ENCODE measurements around the gene LATS1. TPM values are rescaled to one million over a fixed set of nuclear protein-coding genes. Genes with fewer than 3 reads are reported as not detected.
"Not testable (repeated sequence)": the region's sequence is repeated elsewhere in the genome, so short reads cannot be mapped to it uniquely, and the experiment has no call there.

LATS1 gene
- polyA plus RNA-seq, 4 donors, result 4.1 to 23.0 (median 7.3) TPM

- peaks cover 0 to 12% (median 10%) of the 10 kb centered on the region in 3 donors for H3K4me1 ChIP-seq (ENCODE audit: control insufficient read depth in 3 of 3, insufficient read depth in 2 of 3, low read depth in 1 of 3, low read length in 2 of 3)
- H3K36me3 ChIP-seq (ENCODE audit: control insufficient read depth in 3 of 3, insufficient read depth in 2 of 3, low read depth in 1 of 3, low read length in 3 of 3), result peaks cover 0 to 10% (median 0%) of the 10 kb centered on the region in 3 donors
- H3K4me3 ChIP-seq (ENCODE audit: low read depth in 1 of 3, low read length in 3 of 3); FAIRE-seq; DNase-seq; H3K27me3 ChIP-seq (ENCODE audit: control insufficient read depth in 3 of 3, insufficient read depth in 3 of 3, low read length in 3 of 3); H3K9me3 ChIP-seq (ENCODE audit: control insufficient read depth in 2 of 2, insufficient read depth in 1 of 2, low read depth in 1 of 2, low read length in 1 of 2); H3K27ac ChIP-seq (ENCODE audit: low read depth in 1 of 3, low read length in 2 of 3): not testable (repeated sequence)
- WGBS, 3 donors, result 89 to 94% (median 91%) methylated on average over 3 of the region's 3 CpGs
Measured at GRCh38 chr6:149753374-149753637, 35.4 kb upstream of the LATS1 start.

GRCh38 chr6:149752600-149753373, 34.9 kb upstream of the LATS1 start:
- no peak overlapping the region for H3K27ac ChIP-seq (ENCODE audit: low read depth in 1 of 3, low read length in 2 of 3)
- no peak for FAIRE-seq
- H3K4me1 ChIP-seq (ENCODE audit: control insufficient read depth in 3 of 3, insufficient read depth in 2 of 3, low read depth in 1 of 3, low read length in 2 of 3), result peaks cover 0 to 12% (median 10%) of the 10 kb centered on the region in 3 donors

GRCh38 chr6:149751920-149752319, 34.0 kb upstream of the LATS1 start:
- 94 to 98% (median 97%) methylated on average over 5 of the region's 5 CpGs for WGBS, 3 donors
- H3K4me3 ChIP-seq (ENCODE audit: low read depth in 1 of 3, low read length in 3 of 3); H3K27me3 ChIP-seq (ENCODE audit: control insufficient read depth in 3 of 3, insufficient read depth in 3 of 3, low read length in 3 of 3); DNase-seq; FAIRE-seq; H3K9me3 ChIP-seq (ENCODE audit: control insufficient read depth in 2 of 2, insufficient read depth in 1 of 2, low read depth in 1 of 2, low read length in 1 of 2); H3K27ac ChIP-seq (ENCODE audit: low read depth in 1 of 3, low read length in 2 of 3): not testable (repeated sequence)
- peaks cover 0 to 10% (median 0%) of the 10 kb centered on the region in 3 donors for H3K36me3 ChIP-seq (ENCODE audit: control insufficient read depth in 3 of 3, insufficient read depth in 2 of 3, low read depth in 1 of 3, low read length in 3 of 3)
- H3K4me1 ChIP-seq (ENCODE audit: control insufficient read depth in 3 of 3, insufficient read depth in 2 of 3, low read depth in 1 of 3, low read length in 2 of 3), result peaks cover 0 to 12% (median 10%) of the 10 kb centered on the region in 3 donors

More at GRCh38 chr6:149752600-149753373, 34.9 kb upstream of the LATS1 start:
- no peak for DNase-seq
- Histone ChIP-seq H3K27me3 (ENCODE audit: control insufficient read depth in 3 of 3, insufficient read depth in 3 of 3, low read length in 3 of 3) (no peaks in the 10 kb centered on the region), H3K36me3 (ENCODE audit: control insufficient read depth in 3 of 3, insufficient read depth in 2 of 3, low read depth in 1 of 3, low read length in 3 of 3) (peaks cover 0 to 10% (median 0%) of the 10 kb centered on the region in 3 donors), H3K9me3 (ENCODE audit: control insufficient read depth in 2 of 2, insufficient read depth in 1 of 2, low read depth in 1 of 2, low read length in 1 of 2) (no peaks in the 10 kb centered on the region), H3K4me3 (ENCODE audit: low read depth in 1 of 3, low read length in 3 of 3) (no peak overlapping the region)
- WGBS, 3 donors, result 81 to 98% (median 84%) methylated on average over 4 of the region's 4 CpGs

GRCh38 chr6:149751239-149751638, 33.3 kb upstream of the LATS1 start:
- DNase-seq (no peak), FAIRE-seq (no peak)
- H3K27ac ChIP-seq (ENCODE audit: low read depth in 1 of 3, low read length in 2 of 3), result no peak overlapping the region
- WGBS, 3 donors, result 88 to 95% (median 90%) methylated on average over 8 of the region's 8 CpGs
- H3K9me3 ChIP-seq (ENCODE audit: control insufficient read depth in 2 of 2, insufficient read depth in 1 of 2, low read depth in 1 of 2, low read length in 1 of 2), result no peaks in the 10 kb centered on the region
- no peaks in the 10 kb centered on the region for H3K27me3 ChIP-seq (ENCODE audit: control insufficient read depth in 3 of 3, insufficient read depth in 3 of 3, low read length in 3 of 3)
- H3K4me1 ChIP-seq (ENCODE audit: control insufficient read depth in 3 of 3, insufficient read depth in 2 of 3, low read depth in 1 of 3, low read length in 2 of 3), result peaks cover 0 to 16% (median 13%) of the 10 kb centered on the region in 3 donors
- no peak overlapping the region for H3K4me3 ChIP-seq (ENCODE audit: low read depth in 1 of 3, low read length in 3 of 3)
- H3K36me3 ChIP-seq (ENCODE audit: control insufficient read depth in 3 of 3, insufficient read depth in 2 of 3, low read depth in 1 of 3, low read length in 3 of 3), result peaks cover 0 to 7% (median 0%) of the 10 kb centered on the region in 3 donors

- 0% methylated on average over 24 to 25 of the region's 25 CpGs for WGBS, 3 donors
- H3K27ac ChIP-seq (ENCODE audit: low read depth in 1 of 3, low read length in 2 of 3), result peak overlapping the region; percentile 89 to 98 (median 93)
- peaks cover 0 to 18% (median 8%) of the 10 kb centered on the region in 3 donors for H3K4me1 ChIP-seq (ENCODE audit: control insufficient read depth in 3 of 3, insufficient read depth in 2 of 3, low read depth in 1 of 3, low read length in 2 of 3)
- FAIRE-seq, result no peak
- H3K36me3 ChIP-seq (ENCODE audit: control insufficient read depth in 3 of 3, insufficient read depth in 2 of 3, low read depth in 1 of 3, low read length in 3 of 3), result peaks cover 0 to 6% (median 0%) of the 10 kb centered on the region in 3 donors
- no peaks in the 10 kb centered on the region for H3K9me3 ChIP-seq (ENCODE audit: control insufficient read depth in 2 of 2, insufficient read depth in 1 of 2, low read depth in 1 of 2, low read length in 1 of 2)
- no peaks in the 10 kb centered on the region for H3K27me3 ChIP-seq (ENCODE audit: control insufficient read depth in 3 of 3, insufficient read depth in 3 of 3, low read length in 3 of 3)
- DNase-seq, result peak; percentile 26 to 76
- peak overlapping the region; percentile 77 to 98 (median 93) for H3K4me3 ChIP-seq (ENCODE audit: low read depth in 1 of 3, low read length in 3 of 3)
Measured at GRCh38 chr6:149750136-149750609, 32.3 kb upstream of the LATS1 start.

- H3K9me3 ChIP-seq (ENCODE audit: control insufficient read depth in 2 of 2, insufficient read depth in 1 of 2, low read depth in 1 of 2, low read length in 1 of 2), result no peaks in the 10 kb centered on the region
- FAIRE-seq, result no peak
- WGBS, 3 donors, result 0% methylated on average over 58 to 60 of the region's 60 CpGs
- H3K4me3 ChIP-seq (ENCODE audit: low read depth in 1 of 3, low read length in 3 of 3), result peak within 1 kb of the TSS; percentile 77 to 98 (median 93)
- no peaks in the 10 kb centered on the region for H3K27me3 ChIP-seq (ENCODE audit: control insufficient read depth in 3 of 3, insufficient read depth in 3 of 3, low read length in 3 of 3)
- peak within 1 kb of the TSS; percentile 89 to 98 (median 93) for H3K27ac ChIP-seq (ENCODE audit: low read depth in 1 of 3, low read length in 2 of 3)
- H3K36me3 ChIP-seq (ENCODE audit: control insufficient read depth in 3 of 3, insufficient read depth in 2 of 3, low read depth in 1 of 3, low read length in 3 of 3), result peaks cover 0 to 5% (median 0%) of the 10 kb centered on the region in 3 donors
- H3K4me1 ChIP-seq (ENCODE audit: control insufficient read depth in 3 of 3, insufficient read depth in 2 of 3, low read depth in 1 of 3, low read length in 2 of 3), result peaks cover 0 to 18% (median 8%) of the 10 kb centered on the region in 3 donors
- peak; percentile 92 to 96 for DNase-seq
Measured at GRCh38 chr6:149749594-149750135, 31.8 kb upstream of the LATS1 start, which contains the start of gene PCMT1. PCMT1 (plus strand) TSS chr6:149749741; CDS start chr6:149749902, 161 bp downstream.

GRCh38 chr6:149749082-149749593, 31.2 kb upstream of the LATS1 start:
- H3K9me3 ChIP-seq (ENCODE audit: control insufficient read depth in 2 of 2, insufficient read depth in 1 of 2, low read depth in 1 of 2, low read length in 1 of 2); H3K36me3 ChIP-seq (ENCODE audit: control insufficient read depth in 3 of 3, insufficient read depth in 2 of 3, low read depth in 1 of 3, low read length in 3 of 3); H3K27me3 ChIP-seq (ENCODE audit: control insufficient read depth in 3 of 3, insufficient read depth in 3 of 3, low read length in 3 of 3); DNase-seq; FAIRE-seq: not testable (repeated sequence)
- H3K4me1 ChIP-seq (ENCODE audit: control insufficient read depth in 3 of 3, insufficient read depth in 2 of 3, low read depth in 1 of 3, low read length in 2 of 3), result peaks cover 0 to 18% (median 8%) of the 10 kb centered on the region in 3 donors
- H3K27ac ChIP-seq (ENCODE audit: low read depth in 1 of 3, low read length in 2 of 3), result peak overlapping the region; percentile 89 to 98 (median 93)
- H3K4me3 ChIP-seq (ENCODE audit: low read depth in 1 of 3, low read length in 3 of 3), result peak overlapping the region; percentile 44 to 77 (median 56)
- WGBS, 3 donors, result 0% methylated on average over 22 to 26 of the region's 38 CpGs

- peak; percentile 94 to 97 for DNase-seq
- 1 to 4% (median 2%) methylated on average over 37 to 41 of the region's 41 CpGs for WGBS, 3 donors
- no peak for FAIRE-seq
- Histone ChIP-seq H3K9me3 (ENCODE audit: control insufficient read depth in 2 of 2, insufficient read depth in 1 of 2, low read depth in 1 of 2, low read length in 1 of 2) (no peaks in the 10 kb centered on the region), H3K27ac (ENCODE audit: low read depth in 1 of 3, low read length in 2 of 3) (peak within 1 kb of the TSS; percentile 51 to 83 (median 64)), H3K4me3 (ENCODE audit: low read depth in 1 of 3, low read length in 3 of 3) (peak within 1 kb of the TSS; percentile 67 to 80 (median 80)), H3K27me3 (ENCODE audit: control insufficient read depth in 3 of 3, insufficient read depth in 3 of 3, low read length in 3 of 3) (no peaks in the 10 kb centered on the region), H3K4me1 (ENCODE audit: control insufficient read depth in 3 of 3, insufficient read depth in 2 of 3, low read depth in 1 of 3, low read length in 2 of 3) (peaks cover 0 to 18% (median 8%) of the 10 kb centered on the region in 3 donors), H3K36me3 (ENCODE audit: control insufficient read depth in 3 of 3, insufficient read depth in 2 of 3, low read depth in 1 of 3, low read length in 3 of 3) (peaks cover 4 to 25% (median 7%) of the 10 kb centered on the region in 3 donors)
Measured at GRCh38 chr6:149746147-149746946, 28.4 kb upstream of the LATS1 start, which contains the start of gene NUP43. NUP43 (minus strand) TSS chr6:149746529; CDS start chr6:149746495, 34 bp downstream.

All from small intestine (tissue), 7 donors.